ENCODE results near the gene SEC16B.

The SEC16B gene

DNA sequence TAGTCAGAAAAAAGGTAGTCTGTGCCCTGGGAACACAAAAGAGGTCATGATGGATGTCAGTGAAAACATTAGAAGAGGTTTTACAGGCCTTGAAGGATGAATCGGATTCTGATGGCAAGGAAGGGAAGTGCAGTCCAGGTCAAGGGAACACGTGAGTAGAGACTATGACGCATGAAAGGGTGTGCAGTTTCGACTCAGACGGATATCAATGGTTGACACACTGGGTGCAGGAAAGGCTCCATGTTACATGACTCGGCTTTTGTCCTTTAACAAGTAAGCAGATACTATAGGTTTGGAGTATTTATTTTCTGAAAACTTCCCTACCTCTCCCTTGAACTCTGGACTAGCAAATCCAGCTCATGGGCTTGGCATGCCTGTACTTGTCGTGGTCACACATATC lies 55.3 kb downstream of the SEC16B start:
- no peak for DNase-seq (ENCODE audit: low read depth)
- no peak overlapping the region for H3K4me3 ChIP-seq (ENCODE audit: low read length)
- TF ChIP-seq, protein P1, sequence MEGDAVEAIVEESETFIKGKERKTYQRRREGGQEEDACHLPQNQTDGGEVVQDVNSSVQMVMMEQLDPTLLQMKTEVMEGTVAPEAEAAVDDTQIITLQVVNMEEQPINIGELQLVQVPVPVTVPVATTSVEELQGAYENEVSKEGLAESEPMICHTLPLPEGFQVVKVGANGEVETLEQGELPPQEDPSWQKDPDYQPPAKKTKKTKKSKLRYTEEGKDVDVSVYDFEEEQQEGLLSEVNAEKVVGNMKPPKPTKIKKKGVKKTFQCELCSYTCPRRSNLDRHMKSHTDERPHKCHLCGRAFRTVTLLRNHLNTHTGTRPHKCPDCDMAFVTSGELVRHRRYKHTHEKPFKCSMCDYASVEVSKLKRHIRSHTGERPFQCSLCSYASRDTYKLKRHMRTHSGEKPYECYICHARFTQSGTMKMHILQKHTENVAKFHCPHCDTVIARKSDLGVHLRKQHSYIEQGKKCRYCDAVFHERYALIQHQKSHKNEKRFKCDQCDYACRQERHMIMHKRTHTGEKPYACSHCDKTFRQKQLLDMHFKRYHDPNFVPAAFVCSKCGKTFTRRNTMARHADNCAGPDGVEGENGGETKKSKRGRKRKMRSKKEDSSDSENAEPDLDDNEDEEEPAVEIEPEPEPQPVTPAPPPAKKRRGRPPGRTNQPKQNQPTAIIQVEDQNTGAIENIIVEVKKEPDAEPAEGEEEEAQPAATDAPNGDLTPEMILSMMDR (conservative IDR thresholded peaks at IDR 0.05; ENCODE audit: low read length), result no peak

DNA sequence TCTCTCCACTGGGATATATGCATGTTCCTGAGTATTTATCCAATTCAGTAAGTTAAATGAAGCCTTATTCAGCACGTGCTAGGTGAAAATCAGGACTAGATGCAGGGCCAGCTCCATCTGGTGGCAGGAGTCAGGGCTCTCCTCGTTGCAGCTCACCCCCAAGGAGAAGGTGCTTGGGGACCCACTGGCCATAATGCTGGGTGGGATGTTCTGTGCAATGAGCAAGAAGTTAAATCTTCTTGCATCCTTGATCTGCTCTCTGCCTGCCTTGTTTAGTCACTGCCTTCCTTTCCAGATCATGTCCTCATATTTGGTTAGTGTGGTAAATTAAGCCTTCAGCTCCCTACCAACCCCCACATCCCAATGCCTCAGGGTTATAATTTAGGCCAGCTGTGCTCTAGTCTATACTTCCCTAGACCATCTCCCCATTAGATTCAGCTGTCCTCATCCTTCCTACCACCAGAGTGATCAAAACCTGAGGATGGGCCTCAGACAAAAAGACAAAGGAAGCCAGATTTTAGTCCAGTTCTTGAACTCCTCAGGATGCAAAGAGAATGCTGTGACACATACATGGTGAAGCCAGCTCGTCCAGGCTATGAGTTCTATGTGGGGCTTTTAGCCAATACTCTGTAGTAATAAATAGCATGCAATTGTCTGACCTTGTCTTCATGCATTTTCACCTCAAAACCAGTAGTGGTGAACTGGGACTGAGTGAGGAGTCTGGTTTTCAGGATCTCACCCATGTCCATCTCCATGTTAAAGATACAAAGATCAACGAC lies 55.9 kb downstream of the SEC16B start:
- TF ChIP-seq, protein P1 (conservative IDR thresholded peaks at IDR 0.05; ENCODE audit: low read length), result peak; percentile 70
- DNase-seq (ENCODE audit: low read depth), result peak; percentile 72
- no peak overlapping the region for H3K4me3 ChIP-seq (ENCODE audit: low read length)

DNA sequence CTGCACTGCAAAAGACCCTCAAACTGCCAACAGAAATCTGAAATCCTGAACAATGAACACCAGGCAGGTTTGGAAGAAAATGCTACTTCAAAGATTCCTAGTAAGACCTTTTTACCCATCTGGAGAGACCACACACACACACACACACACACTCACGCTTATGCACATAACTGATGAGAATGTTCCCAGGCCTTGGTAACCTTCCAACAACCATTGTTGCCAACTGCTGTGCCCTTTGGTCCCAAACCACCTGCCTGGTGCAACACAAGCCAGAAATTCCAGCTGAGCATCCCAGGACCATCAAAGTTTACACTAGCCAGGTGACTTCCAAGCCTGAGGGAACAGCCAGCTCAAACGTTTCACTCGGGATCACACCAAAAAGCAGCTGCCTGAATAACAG lies 56.9 kb downstream of the SEC16B start:
- TF ChIP-seq, protein P1 (conservative IDR thresholded peaks at IDR 0.05; ENCODE audit: low read length), result no peak
- H3K4me3 ChIP-seq (ENCODE audit: low read length), result no peak overlapping the region
- DNase-seq (ENCODE audit: low read depth), result peak; percentile 10

DNA sequence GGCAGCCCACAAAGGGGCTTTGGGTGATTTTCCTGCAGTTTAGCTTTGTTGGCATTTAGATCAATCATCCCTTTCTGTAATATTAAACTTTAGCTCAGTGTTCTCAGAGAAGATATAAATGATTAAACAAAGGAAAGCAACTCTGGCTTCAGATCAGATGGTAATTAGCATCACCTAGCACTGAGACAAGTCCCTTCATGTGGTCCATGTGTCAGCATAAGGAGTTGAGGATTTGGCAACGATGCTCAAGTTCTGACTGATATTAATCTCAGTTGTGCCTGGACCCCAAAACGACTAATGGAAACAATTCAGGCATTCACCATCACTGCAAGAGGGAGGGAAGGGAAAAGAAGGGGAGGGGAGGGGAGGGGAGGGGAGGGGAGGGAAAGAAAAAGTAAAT lies 60.4 kb downstream of the SEC16B start:
- DNase-seq (ENCODE audit: low read depth), result no peak
- TF ChIP-seq, protein P1 (conservative IDR thresholded peaks at IDR 0.05; ENCODE audit: low read length), result no peak
- no peak overlapping the region for H3K4me3 ChIP-seq (ENCODE audit: low read length)

DNA sequence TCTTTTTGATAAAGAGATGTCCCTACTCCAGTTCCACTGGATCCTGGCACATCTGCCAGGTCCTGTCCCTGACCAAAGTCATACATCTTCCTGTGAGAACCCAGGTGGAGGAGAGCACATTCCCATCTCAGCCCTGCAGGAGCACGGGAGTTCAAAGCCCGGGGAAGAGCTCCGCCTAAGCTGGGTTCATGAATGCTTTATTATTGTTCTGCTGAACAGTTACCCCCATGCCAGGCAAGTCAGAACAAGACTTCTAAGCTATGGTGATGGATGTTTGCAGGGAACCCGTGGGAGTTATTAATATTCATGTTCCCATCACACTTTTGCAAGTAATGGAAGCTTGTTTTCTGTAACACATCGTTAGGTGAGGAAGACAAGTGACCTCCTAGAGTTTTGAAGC lies 62.9 kb downstream of the SEC16B start:
- no peak overlapping the region for H3K4me3 ChIP-seq (ENCODE audit: low read length)
- DNase-seq (ENCODE audit: low read depth), result no peak
- TF ChIP-seq, protein P1 (conservative IDR thresholded peaks at IDR 0.05; ENCODE audit: low read length), result no peak

DNA sequence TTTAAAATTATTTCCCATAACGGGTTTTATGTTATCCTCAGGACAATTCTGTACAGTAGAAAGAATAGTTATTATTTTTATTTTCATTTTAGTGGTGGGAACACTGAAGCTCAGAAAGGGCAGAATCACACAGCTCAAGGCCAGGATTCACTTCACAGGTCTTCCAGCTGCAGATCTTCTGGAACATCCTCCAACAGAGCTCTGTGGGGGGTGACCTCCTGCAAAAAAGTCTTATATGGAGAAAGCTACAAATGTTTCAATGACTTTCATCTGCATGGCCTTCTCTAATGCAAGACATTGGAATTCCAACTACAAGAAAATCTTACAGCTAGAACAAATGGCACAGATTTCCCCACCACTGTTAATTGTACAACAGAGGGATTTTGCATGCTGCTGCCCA lies 64.2 kb downstream of the SEC16B start:
- TF ChIP-seq, protein P1 (conservative IDR thresholded peaks at IDR 0.05; ENCODE audit: low read length), result no peak
- no peak overlapping the region for H3K4me3 ChIP-seq (ENCODE audit: low read length)
- DNase-seq (ENCODE audit: low read depth), result no peak

DNA sequence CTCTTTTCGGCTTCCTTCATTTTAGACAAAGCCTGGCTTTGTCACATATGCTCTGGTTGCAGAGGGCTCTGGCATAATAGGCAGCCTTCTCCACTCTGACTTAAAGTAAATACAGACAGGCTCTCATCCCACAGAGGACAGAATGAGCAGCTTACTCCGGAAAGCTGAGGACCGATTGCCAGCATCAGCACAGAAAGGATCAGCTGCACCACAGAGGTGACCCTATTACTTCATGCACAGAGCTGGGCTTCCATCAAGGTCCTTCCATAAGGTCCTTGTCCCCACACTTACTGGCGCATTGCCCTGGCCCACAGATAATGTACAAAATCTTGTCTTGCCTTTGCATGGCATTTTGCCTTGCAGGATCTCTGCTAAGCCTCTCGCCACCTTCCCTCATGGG lies 67.6 kb downstream of the SEC16B start:
- H3K4me3 ChIP-seq (ENCODE audit: low read length), result no peak overlapping the region
- TF ChIP-seq, protein P1 (conservative IDR thresholded peaks at IDR 0.05; ENCODE audit: low read length), result no peak
- no peak for DNase-seq (ENCODE audit: low read depth)

Measured in AG10803 (cell line).